Endothelial cell of umbilical vein (primary cell): ENCODE measurements around the gene MPZL2.

Experiments used
- CTCF ChIP-seq, 2 donors: IDR thresholded peaks; 1 replicate in 1 of 2; 2 replicates in 1 of 2; pipeline ENCODE4 v1.5.1; 2011; ENCODE audit warnings: low read length in 2 of 2, mild to moderate bottlenecking in 2 of 2, moderate library complexity in 2 of 2, control low read depth in 1 of 2, inconsistent platforms in 1 of 2, low read depth in 1 of 2; ENCODE audit not compliant: insufficient read depth in 1 of 2; ENCODE audit errors: extremely low read depth in 1 of 2
- EZH2 ChIP-seq: IDR thresholded peaks from 2 replicates; pipeline ENCODE4 v1.6.1; 2012; ENCODE audit warnings: borderline replicate concordance, low read depth, mild to moderate bottlenecking, moderate library complexity, low read length, inconsistent platforms; ENCODE audit not compliant: severe bottlenecking
- GATA2 ChIP-seq: IDR thresholded peaks from 2 replicates; pipeline ENCODE4 v1.7.0; 2011; ENCODE audit warnings: low read depth, mild to moderate bottlenecking, moderate library complexity, mixed read lengths, low read length; ENCODE audit not compliant: insufficient read length, insufficient read depth
- MAX ChIP-seq: IDR thresholded peaks from 2 replicates; pipeline ENCODE4 v1.6.1; 2011; ENCODE audit not compliant: insufficient read depth, insufficient read length
- MYC ChIP-seq: IDR thresholded peaks from one replicate; pipeline ENCODE4 v1.6.1; 2011; ENCODE audit warnings: mild to moderate bottlenecking, low read depth, low read length
- POLR2A ChIP-seq: IDR thresholded peaks from 2 replicates; pipeline ENCODE4 v1.6.1; 2012; ENCODE audit warnings: low read depth, mild to moderate bottlenecking, control low read depth, low read length
- POLR2AphosphoS5 ChIP-seq: IDR thresholded peaks from 2 replicates; pipeline ENCODE4 v1.6.1; 2012; ENCODE audit warnings: low read depth, mild to moderate bottlenecking, control low read depth, low read length, moderate library complexity; ENCODE audit not compliant: insufficient read depth

DNA sequence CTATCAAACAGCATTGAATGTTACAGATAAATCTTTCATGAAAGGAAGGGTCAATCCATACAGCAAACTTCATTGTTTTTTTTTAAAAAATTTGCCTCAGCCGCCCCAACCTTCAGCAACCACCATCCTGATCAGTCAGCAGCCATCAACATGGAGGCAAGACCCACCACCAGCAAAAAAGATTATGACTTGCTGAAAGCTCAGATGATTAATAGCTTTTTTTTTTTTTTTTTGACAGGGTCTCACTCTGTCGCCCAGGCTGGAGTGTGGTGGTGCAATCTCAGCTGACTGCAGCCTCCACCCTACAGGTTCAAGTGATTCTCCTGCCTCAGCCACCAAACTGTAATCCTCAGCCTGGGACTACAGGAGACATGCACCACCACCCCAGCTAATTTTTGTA is 22.4 kb upstream of the MPZL2 start:
- no peak for TF ChIP-seq CTCF (IDR thresholded peaks at IDR 0.05; ENCODE audit: extremely low read depth in 1 of 2, insufficient read depth in 1 of 2, low read depth in 1 of 2, low read length in 2 of 2)
- no peak for TF ChIP-seq GATA2
- no peak for TF ChIP-seq POLR2AphosphoS5
- no peak for TF ChIP-seq MAX
- TF ChIP-seq POLR2A = no peak
- TF ChIP-seq EZH2 = no peak
- no peak for TF ChIP-seq MYC
